Measurements from ENCODE around the gene MBLAC1.

Gene MBLAC1

GRCh38 chr7:100171840-100172239 lies 45.1 kb downstream of the MBLAC1 start:
- H3K9me3 ChIP-seq (ENCODE audit: control insufficient read depth, low read length), result no peaks in the 10 kb centered on the region
- peak overlapping the region; percentile 37 for H3K4me3 ChIP-seq (ENCODE audit: insufficient read depth, low read depth, low read length, poor library complexity, severe bottlenecking)
- no peaks in the 10 kb centered on the region for H3K36me3 ChIP-seq (ENCODE audit: control insufficient read depth, insufficient read depth, low read length)
- H3K27ac ChIP-seq (ENCODE audit: insufficient read depth, low read length, poor library complexity, severe bottlenecking), result no peak overlapping the region
- DNase-seq, result peak in 1 of 3 donors; percentile 13
- H3K27me3 ChIP-seq (replicated peaks; ENCODE audit: control insufficient read depth, insufficient read depth, low read length, poor library complexity, severe bottlenecking), result no peaks in the 10 kb centered on the region
- peaks cover 31% of the 10 kb centered on the region for H3K4me1 ChIP-seq (ENCODE audit: control insufficient read depth, insufficient read depth, low read length, poor library complexity, severe bottlenecking)

GRCh38 chr7:100173806-100174495 lies 47.2 kb downstream of the MBLAC1 start:
- DNase-seq, result no peak
- Histone ChIP-seq H3K4me3 (ENCODE audit: insufficient read depth, low read depth, low read length, poor library complexity, severe bottlenecking) (no peak overlapping the region), H3K4me1 (ENCODE audit: control insufficient read depth, insufficient read depth, low read length, poor library complexity, severe bottlenecking) (peaks cover 19% of the 10 kb centered on the region), H3K27ac (ENCODE audit: insufficient read depth, low read length, poor library complexity, severe bottlenecking) (no peak overlapping the region), H3K9me3 (ENCODE audit: control insufficient read depth, low read length) (no peaks in the 10 kb centered on the region), H3K36me3 (ENCODE audit: control insufficient read depth, insufficient read depth, low read length) (no peaks in the 10 kb centered on the region), H3K27me3 (replicated peaks; ENCODE audit: control insufficient read depth, insufficient read depth, low read length, poor library complexity, severe bottlenecking) (no peaks in the 10 kb centered on the region)

- no peaks in the 10 kb centered on the region for H3K36me3 ChIP-seq (ENCODE audit: control insufficient read depth, insufficient read depth, low read length)
- peaks cover 16% of the 10 kb centered on the region for H3K4me1 ChIP-seq (ENCODE audit: control insufficient read depth, insufficient read depth, low read length, poor library complexity, severe bottlenecking)
- H3K9me3 ChIP-seq (ENCODE audit: control insufficient read depth, low read length), result no peaks in the 10 kb centered on the region
- no peak overlapping the region for H3K27ac ChIP-seq (ENCODE audit: insufficient read depth, low read length, poor library complexity, severe bottlenecking)
- H3K27me3 ChIP-seq (replicated peaks; ENCODE audit: control insufficient read depth, insufficient read depth, low read length, poor library complexity, severe bottlenecking), result no peaks in the 10 kb centered on the region
- DNase-seq, result no peak
- H3K4me3 ChIP-seq (ENCODE audit: insufficient read depth, low read depth, low read length, poor library complexity, severe bottlenecking), result no peak overlapping the region
Observed at GRCh38 chr7:100174582-100174981, 47.8 kb downstream of the MBLAC1 start.

GRCh38 chr7:100175296-100175935 lies 48.6 kb downstream of the MBLAC1 start:
- Histone ChIP-seq H3K36me3 (ENCODE audit: control insufficient read depth, insufficient read depth, low read length) (no peaks in the 10 kb centered on the region), H3K27ac (ENCODE audit: insufficient read depth, low read length, poor library complexity, severe bottlenecking) (no peak overlapping the region), H3K4me1 (ENCODE audit: control insufficient read depth, insufficient read depth, low read length, poor library complexity, severe bottlenecking) (peaks cover 17% of the 10 kb centered on the region), H3K27me3 (replicated peaks; ENCODE audit: control insufficient read depth, insufficient read depth, low read length, poor library complexity, severe bottlenecking) (no peaks in the 10 kb centered on the region), H3K9me3 (ENCODE audit: control insufficient read depth, low read length) (no peaks in the 10 kb centered on the region), H3K4me3 (ENCODE audit: insufficient read depth, low read depth, low read length, poor library complexity, severe bottlenecking) (no peak overlapping the region)
- DNase-seq, result no peak

- Histone ChIP-seq H3K36me3 (ENCODE audit: control insufficient read depth, insufficient read depth, low read length) (no peaks in the 10 kb centered on the region), H3K9me3 (ENCODE audit: control insufficient read depth, low read length) (no peaks in the 10 kb centered on the region), H3K4me1 (ENCODE audit: control insufficient read depth, insufficient read depth, low read length, poor library complexity, severe bottlenecking) (peaks cover 15% of the 10 kb centered on the region), H3K27ac (ENCODE audit: insufficient read depth, low read length, poor library complexity, severe bottlenecking) (peak overlapping the region; percentile 2), H3K27me3 (replicated peaks; ENCODE audit: control insufficient read depth, insufficient read depth, low read length, poor library complexity, severe bottlenecking) (no peaks in the 10 kb centered on the region), H3K4me3 (ENCODE audit: insufficient read depth, low read depth, low read length, poor library complexity, severe bottlenecking) (peak overlapping the region; percentile 66)
- no peak for DNase-seq
Observed at GRCh38 chr7:100176096-100177044, 49.6 kb downstream of the MBLAC1 start.

- Histone ChIP-seq H3K36me3 (ENCODE audit: control insufficient read depth, insufficient read depth, low read length) (no peaks in the 10 kb centered on the region), H3K4me1 (ENCODE audit: control insufficient read depth, insufficient read depth, low read length, poor library complexity, severe bottlenecking) (peaks cover 15% of the 10 kb centered on the region), H3K27ac (ENCODE audit: insufficient read depth, low read length, poor library complexity, severe bottlenecking) (peak within 1 kb of the TSS; percentile 2), H3K27me3 (replicated peaks; ENCODE audit: control insufficient read depth, insufficient read depth, low read length, poor library complexity, severe bottlenecking) (no peaks in the 10 kb centered on the region), H3K9me3 (ENCODE audit: control insufficient read depth, low read length) (no peaks in the 10 kb centered on the region), H3K4me3 (ENCODE audit: insufficient read depth, low read depth, low read length, poor library complexity, severe bottlenecking) (peak within 1 kb of the TSS; percentile 66)
- peak; percentile 96 to 97 (median 97) for DNase-seq
Observed at GRCh38 chr7:100177045-100178001, 50.6 kb downstream of the MBLAC1 start, which contains the start of the genes GPC2 and STAG3. TSS of gene GPC2 (minus strand) at chr7:100177381. CDS start at chr7:100177199, 182 bp downstream. TSS of gene STAG3 (plus strand) at chr7:100177918. CDS start at chr7:100180557, 2,639 bp downstream.
